ENCODE data around the gene INTS6. TPM values are rescaled to one million over a fixed set of nuclear protein-coding genes. Genes with fewer than 3 reads are reported as not detected.

INTS6 gene
- total and polyA plus RNA-seq, 8 donors = 10.7 to 200 (median 13.7) TPM

DNA sequence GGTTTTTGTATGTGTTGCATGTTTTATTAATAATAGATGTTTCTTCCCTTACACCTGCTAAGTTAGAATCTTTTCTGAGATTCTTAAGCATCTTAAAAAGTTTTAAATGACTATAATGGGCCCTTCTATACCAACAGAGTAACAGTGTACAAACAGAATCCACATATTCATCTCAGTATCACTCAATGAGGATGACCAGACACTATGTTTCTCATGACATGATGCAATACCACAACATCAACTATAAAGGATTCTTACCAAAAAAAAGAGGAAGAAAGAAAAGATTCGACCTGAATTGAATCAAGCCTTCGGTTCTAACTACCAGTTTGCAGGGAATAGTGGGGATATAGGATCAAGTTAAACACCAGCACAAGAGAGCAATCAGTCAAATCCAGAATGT lies 56.5 kb downstream of the INTS6 start:
- TF ChIP-seq POLR2AphosphoS5 (IDR thresholded peaks at IDR 0.05) (no peak), POLR2A (IDR thresholded peaks at IDR 0.05) (no peak), CTCF (IDR thresholded peaks at IDR 0.05) (no peak), EP300 (IDR thresholded peaks at IDR 0.05) (no peak)
- H3K27me3 ChIP-seq = no peaks in the 10 kb centered on the region
- no peak for DNase-seq
- no peak overlapping the region for H3K4me3 ChIP-seq
- peaks cover 12 to 28% (median 18%) of the 10 kb centered on the region in 4 donors for H3K4me1 ChIP-seq
- WGBS, 5 donors = 74 to 85% (median 82%) methylated on average over 2 of the region's 2 CpGs
- peak overlapping the region in 2 of 5 donors; percentile 23 to 44 for H3K27ac ChIP-seq
- H3K9me3 ChIP-seq = no peaks in the 10 kb centered on the region
- intact Hi-C loops (cut with DNase I; ENCODE audit: low total_unique reads) = no loop called here
- peaks cover 4 to 28% (median 12%) of the 10 kb centered on the region in 4 donors for H3K36me3 ChIP-seq

GRCh38 chr13:51394724-51395123 lies 58.1 kb downstream of the INTS6 start:
- Histone ChIP-seq H3K4me1 (peaks cover 12 to 28% (median 18%) of the 10 kb centered on the region in 4 donors), H3K9me3 (no peaks in the 10 kb centered on the region), H3K36me3 (peaks cover 4 to 26% (median 11%) of the 10 kb centered on the region in 4 donors), H3K27ac (no peak overlapping the region), H3K27me3 (no peaks in the 10 kb centered on the region), H3K4me3 (no peak overlapping the region)
- intact Hi-C loops (cut with DNase I; ENCODE audit: low total_unique reads) = no loop called here
- TF ChIP-seq POLR2A (IDR thresholded peaks at IDR 0.05) = no peak
- TF ChIP-seq CTCF (IDR thresholded peaks at IDR 0.05) = no peak
- TF ChIP-seq EP300 (IDR thresholded peaks at IDR 0.05) = no peak
- TF ChIP-seq POLR2AphosphoS5 (IDR thresholded peaks at IDR 0.05) = no peak
- no peak for DNase-seq

DNA sequence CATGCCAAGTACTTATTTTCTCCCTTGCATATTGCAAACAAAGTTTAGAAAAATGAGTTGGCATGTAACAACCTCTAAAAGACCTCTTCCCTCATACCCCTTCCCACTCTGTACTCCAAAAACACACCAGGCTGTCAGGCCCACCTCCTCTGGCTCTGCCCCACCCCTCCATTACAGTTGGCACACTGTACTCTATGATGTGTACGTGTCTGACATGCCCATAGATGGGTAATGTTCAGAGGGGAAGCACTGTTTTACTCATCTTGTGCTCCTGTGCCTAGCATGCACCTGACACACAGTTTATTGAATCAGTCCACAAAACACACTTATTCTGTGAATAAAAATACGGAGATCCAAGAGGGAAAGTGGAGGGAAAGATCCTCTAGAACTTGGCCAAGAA lies 67.7 kb downstream of the INTS6 start:
- Histone ChIP-seq H3K4me3 (no peak overlapping the region), H3K9me3 (no peaks in the 10 kb centered on the region), H3K27me3 (no peaks in the 10 kb centered on the region), H3K27ac (no peak overlapping the region), H3K4me1 (peaks cover 0 to 8% (median 0%) of the 10 kb centered on the region in 4 donors), H3K36me3 (peaks cover 9 to 67% (median 48%) of the 10 kb centered on the region in 4 donors)
- intact Hi-C loops (cut with DNase I; ENCODE audit: low total_unique reads) = no loop called here
- no peak for DNase-seq
- TF ChIP-seq EP300 (IDR thresholded peaks at IDR 0.05) (no peak), CTCF (IDR thresholded peaks at IDR 0.05) (no peak)
- WGBS, 5 donors = 90 to 97% (median 96%) methylated on average over 2 of the region's 2 CpGs

GRCh38 chr13:51380269-51380668 lies 72.6 kb downstream of the INTS6 start:
- peak in 1 of 3 donors; percentile 17 for TF ChIP-seq POLR2AphosphoS5 (IDR thresholded peaks at IDR 0.05)
- TF ChIP-seq CTCF (IDR thresholded peaks at IDR 0.05) = no peak
- no peak for TF ChIP-seq EP300 (IDR thresholded peaks at IDR 0.05)
- TF ChIP-seq POLR2A (IDR thresholded peaks at IDR 0.05) = no peak

More at GRCh38 chr13:51380269-51380668, 72.6 kb downstream of the INTS6 start:
- Histone ChIP-seq H3K4me1 (peaks cover 0 to 8% (median 0%) of the 10 kb centered on the region in 4 donors), H3K4me3 (no peak overlapping the region), H3K27me3 (no peaks in the 10 kb centered on the region), H3K36me3 (peaks cover 21 to 79% (median 74%) of the 10 kb centered on the region in 4 donors), H3K27ac (no peak overlapping the region), H3K9me3 (no peaks in the 10 kb centered on the region)
- peak in 1 of 2 donors; percentile 77 for DNase-seq
- 33 to 48% (median 41%) methylated on average over 4 of the region's 4 CpGs for WGBS, 5 donors
- intact Hi-C loops (cut with DNase I; ENCODE audit: low total_unique reads) = no loop called here
